Tibial nerve (tissue), 4 donors: ENCODE results near the gene RHBDD1. TPM values are rescaled to one million over a fixed set of nuclear protein-coding genes. Genes with fewer than 3 reads are reported as not detected.

Experiments used
- DNase-seq, 2 donors: peaks; one replicate each; pipeline ENCODE4 v3.0.0-alpha.2; 2019; ENCODE audit warnings: low spot score in 2 of 2
- H3K27ac ChIP-seq, 4 donors: fragments of 200-600 bp; sonication (generic) in 3 of 4; one replicate each; pipeline ENCODE4 v1.5.1; 2017 to 2019; ENCODE audit warnings: mild to moderate bottlenecking in 1 of 4
- H3K27me3 ChIP-seq, 2 donors: fragments of 200-600 bp; sonication (generic) in 1 of 2; one replicate each; pipeline versions ENCODE4 v1.5.1 to v1.6.0; 2017 to 2019
- H3K36me3 ChIP-seq, 3 donors: fragments of 200-600 bp; sonication (generic); one replicate each; pipeline ENCODE4 v1.5.1; 2018 to 2019
- H3K4me1 ChIP-seq, 4 donors: fragments of 200-600 bp; sonication (generic) in 3 of 4; one replicate each; pipeline ENCODE4 v1.5.1; 2017 to 2019
- H3K4me3 ChIP-seq, 4 donors: fragments of 200-600 bp; sonication (generic) in 3 of 4; one replicate each; pipeline ENCODE4 v1.5.1; 2017 to 2019; ENCODE audit warnings: mild to moderate bottlenecking in 1 of 4, moderate library complexity in 1 of 4
- H3K9me3 ChIP-seq, 4 donors: fragments of 200-600 bp; sonication (generic) in 3 of 4; one replicate each; pipeline ENCODE4 v1.5.1; 2017 to 2019
- EP300 ChIP-seq, 2 donors: sonication (generic); formaldehyde crosslinking; IDR thresholded peaks; one replicate each; pipeline ENCODE4 v1.6.1; 2017; ENCODE audit warnings: antibody characterized with exemption in 2 of 2, mild to moderate bottlenecking in 1 of 2
- POLR2A ChIP-seq, 2 donors: fragments of 450-650 bp; IDR thresholded peaks; one replicate each; pipeline ENCODE4 v1.6.1; 2017; ENCODE audit warnings: antibody characterized with exemption in 2 of 2, mild to moderate bottlenecking in 2 of 2, moderate library complexity in 2 of 2
- WGBS, 2 donors: methylation state at CpG; one replicate each; pipeline ENCODE4 v1.1.5; 2018; 5-methylcytosine and 5-hydroxymethylcytosine counted together
- total RNA-seq, 4 donors: library from RNA; depleted of rRNA; stranded (reverse); fragments of >200 nt; gene quantifications; one replicate each; pipeline ENCODE4 v1.1.0, GENCODE V29; 2016
- TF ChIP-seq, protein P1 (sequence below), 5 experiments: fragments of 200-600 bp in 3 of 5; fragments of 450-650 bp in 2 of 5; sonication (generic) in 3 of 5; IDR thresholded peaks; one replicate each; pipeline ENCODE4 v1.5.1; 2016 to 2019; ENCODE audit warnings: antibody characterized with exemption in 5 of 5, mild to moderate bottlenecking in 3 of 5, moderate library complexity in 2 of 5

Gene RHBDD1
- total RNA-seq, 4 donors from 2014 or later = 14.9 to 29.4 (median 25.0) TPM

DNA sequence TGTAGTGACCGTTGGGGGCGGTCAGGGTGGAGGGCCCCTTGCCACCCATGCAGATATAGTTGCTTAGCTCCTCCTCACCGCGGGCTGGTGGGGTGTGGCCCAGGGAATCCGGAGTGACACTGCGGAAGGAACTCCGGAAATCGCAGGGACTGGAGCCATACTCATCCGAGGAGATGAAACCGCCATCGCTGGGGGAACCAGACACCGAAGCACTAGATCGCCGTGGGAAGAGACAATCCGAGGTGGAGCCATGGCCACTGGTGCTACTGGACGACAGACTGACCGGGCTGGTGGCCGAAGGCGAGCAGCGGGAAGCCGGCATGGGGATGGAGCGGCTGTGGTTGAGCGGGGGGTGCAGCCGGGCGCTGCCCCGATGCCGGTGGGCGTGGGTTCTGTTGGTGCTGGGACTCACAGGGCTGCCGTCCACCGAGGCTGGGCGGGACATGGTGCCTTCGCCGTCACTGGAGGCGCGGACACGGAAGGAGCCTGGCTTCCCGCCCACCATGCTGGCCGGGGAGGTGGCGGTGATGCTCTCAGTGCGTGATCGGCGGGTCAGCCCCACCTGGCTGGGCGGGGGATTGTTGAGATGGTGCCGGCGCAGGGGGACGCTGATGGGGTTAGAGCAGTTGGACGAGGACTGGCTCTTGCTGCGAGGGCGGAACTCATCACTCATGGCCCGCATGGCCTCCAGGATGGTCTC, 38.4 kb upstream of the RHBDD1 start:
- H3K4me1 ChIP-seq = peaks cover 0 to 86% (median 33%) of the 10 kb centered on the region in 4 donors
- H3K4me3 ChIP-seq = peak overlapping the region in 1 of 4 donors; percentile 67
- H3K27ac ChIP-seq = peak overlapping the region in 3 of 4 donors; percentile 29 to 99 (median 81)
- 96 to 99% methylated on average over 48 to 49 of the region's 50 CpGs for WGBS, 2 donors
- TF ChIP-seq POLR2A (IDR thresholded peaks at IDR 0.05) (no peak), EP300 (IDR thresholded peaks at IDR 0.05) (no peak)
- TF ChIP-seq, protein P1, sequence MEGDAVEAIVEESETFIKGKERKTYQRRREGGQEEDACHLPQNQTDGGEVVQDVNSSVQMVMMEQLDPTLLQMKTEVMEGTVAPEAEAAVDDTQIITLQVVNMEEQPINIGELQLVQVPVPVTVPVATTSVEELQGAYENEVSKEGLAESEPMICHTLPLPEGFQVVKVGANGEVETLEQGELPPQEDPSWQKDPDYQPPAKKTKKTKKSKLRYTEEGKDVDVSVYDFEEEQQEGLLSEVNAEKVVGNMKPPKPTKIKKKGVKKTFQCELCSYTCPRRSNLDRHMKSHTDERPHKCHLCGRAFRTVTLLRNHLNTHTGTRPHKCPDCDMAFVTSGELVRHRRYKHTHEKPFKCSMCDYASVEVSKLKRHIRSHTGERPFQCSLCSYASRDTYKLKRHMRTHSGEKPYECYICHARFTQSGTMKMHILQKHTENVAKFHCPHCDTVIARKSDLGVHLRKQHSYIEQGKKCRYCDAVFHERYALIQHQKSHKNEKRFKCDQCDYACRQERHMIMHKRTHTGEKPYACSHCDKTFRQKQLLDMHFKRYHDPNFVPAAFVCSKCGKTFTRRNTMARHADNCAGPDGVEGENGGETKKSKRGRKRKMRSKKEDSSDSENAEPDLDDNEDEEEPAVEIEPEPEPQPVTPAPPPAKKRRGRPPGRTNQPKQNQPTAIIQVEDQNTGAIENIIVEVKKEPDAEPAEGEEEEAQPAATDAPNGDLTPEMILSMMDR (IDR thresholded peaks at IDR 0.05) = no peak
- DNase-seq = no peak
- H3K9me3 ChIP-seq = no peaks in the 10 kb centered on the region
- H3K27me3 ChIP-seq = no peaks in the 10 kb centered on the region
- H3K36me3 ChIP-seq = peaks cover 0 to 23% (median 0%) of the 10 kb centered on the region in 3 donors

DNA sequence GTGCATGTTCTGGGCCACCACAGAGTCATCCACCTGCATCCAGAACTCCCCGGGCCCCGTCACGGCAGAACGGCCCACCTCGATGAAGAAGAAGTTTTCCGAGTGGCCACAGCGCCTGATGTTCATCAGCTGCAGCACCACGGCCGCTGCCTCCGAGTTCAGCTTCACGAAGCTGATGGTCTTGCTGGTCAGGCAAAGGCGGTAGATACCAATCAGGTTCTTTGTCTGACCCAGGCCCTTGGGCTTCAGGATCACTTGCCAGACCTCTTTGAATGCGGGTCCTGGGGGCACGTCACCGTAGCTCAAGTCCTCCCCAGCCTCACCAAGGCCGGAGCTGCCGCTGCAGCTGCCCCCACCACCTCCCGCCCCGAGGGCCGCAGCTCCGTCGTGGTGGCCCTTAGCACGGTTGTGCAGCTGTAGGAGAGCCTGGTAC, 37.8 kb upstream of the RHBDD1 start:
- no peaks in the 10 kb centered on the region for H3K9me3 ChIP-seq
- WGBS, 2 donors = 70 to 74% methylated on average over 21 to 23 of the region's 23 CpGs
- H3K27ac ChIP-seq = peak overlapping the region; percentile 78 to 94 (median 84)
- H3K27me3 ChIP-seq = no peaks in the 10 kb centered on the region
- peaks cover 0 to 23% (median 0%) of the 10 kb centered on the region in 3 donors for H3K36me3 ChIP-seq
- peak overlapping the region; percentile 67 to 93 (median 84) for H3K4me3 ChIP-seq
- peaks cover 0 to 83% (median 27%) of the 10 kb centered on the region in 4 donors for H3K4me1 ChIP-seq
- no peak for TF ChIP-seq EP300 (IDR thresholded peaks at IDR 0.05)
- TF ChIP-seq, protein P1 (IDR thresholded peaks at IDR 0.05) = no peak
- TF ChIP-seq POLR2A (IDR thresholded peaks at IDR 0.05) = no peak
- DNase-seq = no peak

GRCh38 chr2:226798422-226799210, 37.2 kb upstream of the RHBDD1 start:
- Histone ChIP-seq H3K27ac (peak overlapping the region; percentile 78 to 94 (median 84)), H3K27me3 (no peaks in the 10 kb centered on the region), H3K4me1 (peaks cover 0 to 77% (median 24%) of the 10 kb centered on the region in 4 donors), H3K9me3 (no peaks in the 10 kb centered on the region), H3K4me3 (peak overlapping the region; percentile 67 to 93 (median 84)), H3K36me3 (peaks cover 0 to 23% (median 0%) of the 10 kb centered on the region in 3 donors)
- WGBS, 2 donors = 1 to 3% methylated on average over 29 to 48 of the region's 80 CpGs
- TF ChIP-seq POLR2A (IDR thresholded peaks at IDR 0.05) (no peak), EP300 (IDR thresholded peaks at IDR 0.05) (peak in 1 of 2 donors; percentile 2)
- TF ChIP-seq, protein P1 (IDR thresholded peaks at IDR 0.05) = peak in 2 of 5 experiments; percentile 3 to 5
- DNase-seq = no peak

DNA sequence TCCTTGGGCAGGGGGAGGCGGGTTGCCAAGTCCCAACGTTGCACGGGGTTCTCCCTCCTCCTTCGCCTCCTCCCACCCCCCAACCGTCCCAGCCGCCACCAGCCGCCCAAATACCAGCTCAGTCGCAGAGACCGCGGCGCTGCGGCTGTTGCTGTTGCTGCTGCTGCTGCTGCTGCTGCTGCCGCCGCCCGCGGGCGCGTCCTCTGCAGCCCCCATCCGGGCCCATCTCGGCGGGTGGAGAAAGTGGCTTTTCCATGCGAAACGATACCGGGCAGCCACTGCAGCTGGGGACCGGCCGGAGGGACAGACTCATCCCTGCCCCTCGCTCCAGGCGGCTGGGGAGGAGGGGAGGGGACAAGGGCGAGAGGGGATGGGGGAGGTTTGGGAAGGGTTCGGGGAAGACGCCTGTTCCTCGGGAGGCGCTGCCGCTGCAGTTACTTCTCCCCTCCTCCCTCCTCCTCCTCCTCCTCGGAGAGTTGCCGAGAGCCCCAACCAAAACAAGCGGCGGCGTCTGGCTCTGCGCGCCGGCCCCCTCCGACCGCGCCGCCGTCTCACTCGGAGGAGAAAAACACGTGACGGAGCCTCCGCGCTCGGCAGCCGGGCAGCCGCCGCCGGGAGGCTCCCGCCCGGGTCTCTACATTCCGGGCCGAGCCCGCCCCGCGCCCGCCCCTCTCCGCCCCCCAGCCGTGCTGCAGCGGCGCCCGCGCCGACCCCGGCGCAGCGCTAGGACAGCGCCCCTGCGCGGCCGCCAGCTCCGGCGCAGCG, 36.5 kb upstream of the RHBDD1 start, which contains the start of gene IRS1:
Gene IRS1 (minus strand): TSS at position 610 of the 765 bp plus-strand sequence. CDS start 1,082 bp downstream, outside the sequence.
- Histone ChIP-seq H3K27me3 (no peaks in the 10 kb centered on the region), H3K9me3 (no peaks in the 10 kb centered on the region), H3K36me3 (peaks cover 0 to 23% (median 0%) of the 10 kb centered on the region in 3 donors), H3K4me1 (peaks cover 0 to 71% (median 21%) of the 10 kb centered on the region in 4 donors), H3K27ac (peak within 1 kb of the TSS; percentile 78 to 94 (median 86)), H3K4me3 (peak within 1 kb of the TSS; percentile 67 to 93 (median 84))
- peak in 1 of 2 donors; percentile 36 for DNase-seq
- TF ChIP-seq, protein P1 (IDR thresholded peaks at IDR 0.05) = peak; percentile 27 to 86 (median 69)
- TF ChIP-seq POLR2A (IDR thresholded peaks at IDR 0.05) (no peak), EP300 (IDR thresholded peaks at IDR 0.05) (peak in 1 of 2 donors; percentile 54)
- 1 to 2% methylated on average over 12 to 52 of the region's 82 CpGs for WGBS, 2 donors
